Measurements from ENCODE around the gene ZNF644.

The ZNF644 gene

DNA sequence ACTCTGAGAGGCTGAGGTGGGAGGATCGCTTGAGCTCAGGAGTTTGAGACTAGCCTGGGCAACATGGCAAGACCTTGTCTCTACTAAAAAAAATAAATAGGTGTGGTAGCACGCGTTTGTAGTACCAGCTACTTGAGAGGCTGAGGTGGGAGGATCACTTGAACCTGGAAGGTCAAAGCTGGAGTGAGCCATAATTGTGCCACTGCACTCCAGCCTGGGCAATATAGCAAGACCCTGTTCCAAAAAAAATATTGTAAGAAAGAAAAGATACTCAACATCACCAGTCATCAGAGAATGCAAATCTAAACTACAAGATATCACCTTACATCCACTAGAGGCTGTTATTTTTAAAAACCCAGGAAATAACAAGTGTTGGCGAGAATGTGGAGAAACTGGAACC is 32.5 kb downstream of the ZNF644 start:
- no peak for DNase-seq (ENCODE audit: low read depth in 1 of 2, low spot score in 1 of 2)

- no peak for DNase-seq (ENCODE audit: low read depth in 1 of 2, low spot score in 1 of 2)
Observed at GRCh38 chr1:90987841-90988240, 34.0 kb downstream of the ZNF644 start.

- DNase-seq (ENCODE audit: low read depth in 1 of 2, low spot score in 1 of 2), result no peak
Observed at GRCh38 chr1:90986953-90987352, 34.9 kb downstream of the ZNF644 start.

GRCh38 chr1:90977522-90977921 is 44.3 kb downstream of the ZNF644 start:
- no peak for DNase-seq (ENCODE audit: low read depth in 1 of 2, low spot score in 1 of 2)

GRCh38 chr1:90973897-90974798 is 47.7 kb downstream of the ZNF644 start:
- no peak for DNase-seq (ENCODE audit: low read depth in 1 of 2, low spot score in 1 of 2)

DNA sequence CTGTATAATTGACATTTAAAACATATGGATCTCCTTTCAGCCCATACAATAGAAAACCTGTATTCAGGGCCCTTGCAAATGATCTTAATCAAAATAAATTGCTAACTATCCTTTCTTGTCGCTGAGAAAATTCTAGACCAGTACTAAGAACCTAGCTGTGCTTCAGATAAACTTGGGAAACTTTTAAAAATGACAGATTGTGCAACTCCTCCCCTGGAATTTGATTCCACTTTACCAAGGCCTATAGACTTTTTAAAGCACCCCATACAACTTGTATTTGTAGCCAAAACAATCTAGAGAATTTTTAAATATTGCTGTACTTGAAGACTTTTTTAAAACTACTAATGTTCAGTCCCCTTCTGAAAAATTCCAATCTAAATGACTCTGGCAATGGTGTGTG is 51.6 kb downstream of the ZNF644 start:
- no peak for DNase-seq (ENCODE audit: low read depth in 1 of 2, low spot score in 1 of 2)

DNA sequence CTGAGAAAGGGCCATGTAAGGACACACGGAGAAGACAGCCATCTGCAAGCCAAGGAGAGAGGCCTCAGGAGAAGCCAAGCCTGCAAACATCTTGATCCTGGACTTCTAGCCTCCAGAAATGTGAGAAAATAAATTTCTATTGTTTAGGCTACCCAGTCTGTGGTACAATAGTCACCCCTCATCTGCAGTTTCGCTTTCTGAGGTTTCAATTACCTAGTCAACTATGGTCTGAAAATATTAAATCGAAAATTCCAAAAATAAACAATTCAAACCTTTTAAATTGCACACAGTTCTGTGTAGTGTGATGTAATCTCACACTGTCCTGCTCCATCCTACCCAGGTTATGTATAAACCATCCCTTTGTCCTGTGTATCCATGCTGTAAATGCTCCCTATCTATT is 52.6 kb downstream of the ZNF644 start:
- no peak for DNase-seq (ENCODE audit: low read depth in 1 of 2, low spot score in 1 of 2)

GRCh38 chr1:90964444-90965035 is 57.3 kb downstream of the ZNF644 start:
- no peak for DNase-seq (ENCODE audit: low read depth in 1 of 2, low spot score in 1 of 2)

- no peak for DNase-seq (ENCODE audit: low read depth in 1 of 2, low spot score in 1 of 2)
Observed at GRCh38 chr1:90963651-90964050, 58.2 kb downstream of the ZNF644 start.

- no peak for DNase-seq (ENCODE audit: low read depth in 1 of 2, low spot score in 1 of 2)
Observed at GRCh38 chr1:90963236-90963635, 58.6 kb downstream of the ZNF644 start.

GRCh38 chr1:90959352-90960206 is 62.3 kb downstream of the ZNF644 start:
- DNase-seq (ENCODE audit: low read depth in 1 of 2, low spot score in 1 of 2), result no peak

GRCh38 chr1:90957497-90957896 is 64.3 kb downstream of the ZNF644 start:
- no peak for DNase-seq (ENCODE audit: low read depth in 1 of 2, low spot score in 1 of 2)

- DNase-seq (ENCODE audit: low read depth in 1 of 2, low spot score in 1 of 2), result no peak
Observed at GRCh38 chr1:90955769-90956168, 66.1 kb downstream of the ZNF644 start.

DNA sequence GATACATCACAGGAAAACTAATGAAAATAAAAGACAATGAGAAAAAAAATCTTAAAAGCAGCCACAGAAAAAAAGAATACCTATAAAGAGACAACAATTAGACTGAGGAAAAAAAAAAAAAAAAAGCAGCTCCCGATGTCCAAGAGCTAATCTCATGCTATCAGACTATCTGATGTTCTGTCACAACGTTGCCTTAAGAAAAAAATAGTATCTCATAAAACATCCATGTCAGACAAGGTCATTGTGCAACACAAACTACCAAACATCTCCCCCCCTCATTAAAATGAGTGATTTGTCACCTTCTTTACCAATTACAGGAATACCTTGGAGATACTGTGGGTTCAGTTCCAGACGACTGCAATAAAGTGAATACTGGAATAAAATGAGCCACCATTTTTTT is 68.9 kb downstream of the ZNF644 start:
- DNase-seq (ENCODE audit: low read depth in 1 of 2, low spot score in 1 of 2), result no peak

DNA sequence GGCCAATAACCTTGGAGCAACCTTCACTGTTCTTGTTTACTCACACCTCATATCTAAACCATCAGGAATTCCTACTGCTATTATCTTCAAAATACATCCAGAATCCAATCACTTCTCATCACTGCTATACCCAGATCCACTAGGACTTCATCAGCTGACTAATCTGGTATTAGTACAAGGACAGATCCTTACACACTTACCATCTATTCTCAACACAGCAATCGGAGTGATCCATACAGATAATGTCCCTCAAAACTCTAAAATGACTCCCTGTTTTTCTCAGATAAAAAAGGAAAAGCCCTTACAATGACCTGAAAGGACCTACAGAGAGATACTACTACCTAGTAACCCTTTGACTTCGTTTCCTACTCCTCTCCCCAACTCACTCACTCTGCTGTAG is 70.8 kb downstream of the ZNF644 start:
- no peak for DNase-seq (ENCODE audit: low read depth in 1 of 2, low spot score in 1 of 2)

- DNase-seq (ENCODE audit: low read depth in 1 of 2, low spot score in 1 of 2), result no peak
Observed at GRCh38 chr1:90948301-90948700, 73.5 kb downstream of the ZNF644 start.

DNA sequence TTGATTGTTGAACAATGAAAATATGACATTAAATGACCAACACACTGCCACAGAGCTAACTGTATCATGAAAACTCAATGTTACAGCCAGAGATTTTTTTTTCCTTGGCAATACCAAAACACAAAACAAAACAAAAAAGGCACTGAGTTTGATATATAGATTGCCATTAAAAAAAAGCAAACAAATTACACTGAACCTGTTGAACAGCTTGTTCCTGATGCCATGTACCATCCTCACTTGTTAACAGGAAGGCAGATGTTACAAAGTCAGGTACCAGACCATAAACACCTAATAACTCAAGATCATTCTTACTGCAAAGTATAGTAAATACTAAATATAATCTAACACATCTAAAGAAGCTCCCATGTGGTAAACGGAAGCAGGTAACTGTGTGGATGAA is 75.2 kb downstream of the ZNF644 start:
- DNase-seq (ENCODE audit: low read depth in 1 of 2, low spot score in 1 of 2), result no peak

GRCh38 chr1:90945287-90945686 is 76.5 kb downstream of the ZNF644 start:
- no peak for DNase-seq (ENCODE audit: low read depth in 1 of 2, low spot score in 1 of 2)

DNA sequence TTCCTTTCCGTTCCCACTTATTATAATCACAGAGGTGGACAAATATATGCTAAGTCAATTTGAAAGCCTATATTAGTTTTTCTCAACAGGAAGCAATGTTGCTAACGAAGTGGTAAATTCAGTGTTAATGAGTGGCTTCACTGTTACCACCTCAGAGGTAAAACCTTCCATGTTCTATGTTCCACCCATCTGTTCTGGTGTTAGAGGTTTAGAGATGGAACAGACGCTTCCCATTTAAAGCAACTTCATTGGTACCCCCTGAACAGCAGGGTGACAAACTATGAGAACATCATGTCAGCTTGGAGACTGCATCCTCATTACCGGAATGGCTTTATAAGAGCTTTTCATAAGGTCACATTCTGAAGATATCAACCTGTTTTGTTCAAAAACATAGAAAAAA is 77.9 kb downstream of the ZNF644 start:
- no peak for DNase-seq (ENCODE audit: low read depth in 1 of 2, low spot score in 1 of 2)

DNA sequence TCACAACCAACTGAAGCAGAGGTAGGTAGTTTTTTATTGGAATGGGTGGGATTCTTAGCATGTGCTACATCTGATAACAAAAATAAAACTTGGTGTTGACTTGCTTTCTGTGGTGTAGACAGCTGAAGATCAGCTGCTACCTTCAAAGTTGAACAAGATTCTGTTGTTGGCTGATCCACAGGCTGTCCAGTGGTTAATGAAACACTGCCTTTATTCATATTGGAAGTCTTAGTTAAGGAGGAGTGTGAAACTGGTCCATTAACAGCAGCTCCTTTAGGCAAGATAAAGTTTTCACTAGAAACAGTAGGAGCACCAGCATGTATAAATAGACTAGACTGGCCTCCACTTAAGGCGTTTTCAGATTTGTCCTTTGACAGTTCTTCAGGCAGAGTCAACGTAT is 81.1 kb downstream of the ZNF644 start:
- no peak for DNase-seq (ENCODE audit: low read depth in 1 of 2, low spot score in 1 of 2)

GRCh38 chr1:90936731-90937130 is 85.1 kb downstream of the ZNF644 start:
- no peak for DNase-seq (ENCODE audit: low read depth in 1 of 2, low spot score in 1 of 2)

DNA sequence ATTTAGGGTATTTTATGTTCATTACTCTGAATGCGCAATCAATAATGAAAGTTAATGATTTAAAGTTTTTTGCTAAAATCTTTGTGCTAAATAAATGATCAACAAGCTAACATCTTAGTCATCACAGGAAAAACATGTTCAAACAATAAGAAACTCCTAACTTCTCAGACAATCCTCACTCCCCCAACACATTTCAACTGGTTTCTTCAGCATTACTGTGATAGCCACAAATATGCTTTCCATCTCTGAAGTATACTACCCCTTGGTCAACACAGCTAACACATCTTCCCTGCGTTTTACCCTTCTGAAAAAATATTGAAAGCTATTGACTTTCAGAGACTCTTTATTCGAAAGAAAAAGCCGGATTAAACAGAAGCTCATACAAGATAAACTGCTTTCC is 85.8 kb downstream of the ZNF644 start:
- DNase-seq (ENCODE audit: low read depth in 1 of 2, low spot score in 1 of 2), result no peak
